NCI-H748 (cell line): ENCODE measurements around the gene FAM72D.
"Not testable (repeated sequence)": the region's sequence is repeated elsewhere in the genome, so short reads cannot be mapped to it uniquely, and the experiment has no call there.

Experiments
- DNase-seq: peaks from one replicate; lab custom pipeline; 2025; ENCODE audit not compliant: unreplicated experiment; lab: John Stamatoyannopoulos, UW

FAM72D gene

DNA sequence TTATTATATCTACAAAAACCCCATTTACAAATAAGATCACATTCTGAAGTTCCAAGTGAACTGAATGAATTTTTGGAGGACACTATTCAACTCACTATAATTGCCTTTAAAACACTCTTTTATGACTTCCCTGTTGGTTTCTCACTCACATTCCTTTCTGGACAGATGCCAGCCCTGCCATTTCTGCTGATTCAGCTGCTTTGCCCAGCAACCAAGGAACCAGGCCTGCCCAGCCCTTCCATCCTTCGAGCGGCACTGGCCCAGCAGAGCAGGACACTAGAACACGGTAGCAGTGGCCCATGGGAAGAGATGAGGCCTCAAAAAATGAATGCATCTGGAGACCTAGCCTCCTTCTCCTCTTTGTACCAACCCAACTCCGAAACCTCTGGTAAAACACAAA, 50.5 kb downstream of the FAM72D start:
- not testable (repeated sequence) for DNase-seq

DNA sequence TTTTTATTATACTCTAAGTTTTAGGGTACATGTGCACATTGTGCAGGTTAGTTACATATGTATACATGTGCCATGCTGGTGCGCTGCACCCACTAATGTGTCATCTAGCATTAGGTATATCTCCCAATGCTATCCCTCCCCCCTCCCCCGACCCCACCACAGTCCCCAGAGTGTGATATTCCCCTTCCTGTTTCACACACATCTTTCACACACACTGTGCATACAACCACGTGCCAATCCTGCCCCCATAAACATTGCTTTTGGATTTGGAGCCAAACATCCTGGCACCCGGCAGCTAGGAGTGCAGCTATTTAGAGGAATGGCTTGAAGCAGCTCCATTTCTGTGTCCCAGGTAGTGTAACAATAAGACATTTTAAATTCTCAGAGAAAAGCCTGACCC, 51.4 kb downstream of the FAM72D start:
- not testable (repeated sequence) for DNase-seq

DNA sequence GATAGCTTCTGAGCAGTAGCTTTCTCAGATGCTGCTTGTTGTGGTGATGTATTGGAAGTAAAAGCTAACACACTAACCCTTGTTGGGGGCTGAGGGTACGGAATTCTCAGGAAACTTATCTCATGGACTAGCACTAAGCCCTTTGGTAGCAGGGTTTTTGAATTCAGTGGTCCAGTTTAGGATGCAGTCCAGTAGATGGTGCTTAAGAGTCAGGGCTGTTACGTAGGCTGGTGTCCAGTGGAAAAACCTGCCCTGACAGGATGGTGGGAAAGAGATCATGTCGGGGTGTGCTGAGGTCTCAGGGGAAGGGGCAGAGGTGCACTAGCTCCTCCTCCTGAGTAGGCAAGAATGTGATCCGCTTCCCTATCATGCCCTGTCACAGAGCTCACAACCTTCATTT, 59.6 kb downstream of the FAM72D start:
- DNase-seq = not testable (repeated sequence)

GRCh38 chr1:145155873-145156272, 60.1 kb downstream of the FAM72D start:
- DNase-seq = not testable (repeated sequence)

DNA sequence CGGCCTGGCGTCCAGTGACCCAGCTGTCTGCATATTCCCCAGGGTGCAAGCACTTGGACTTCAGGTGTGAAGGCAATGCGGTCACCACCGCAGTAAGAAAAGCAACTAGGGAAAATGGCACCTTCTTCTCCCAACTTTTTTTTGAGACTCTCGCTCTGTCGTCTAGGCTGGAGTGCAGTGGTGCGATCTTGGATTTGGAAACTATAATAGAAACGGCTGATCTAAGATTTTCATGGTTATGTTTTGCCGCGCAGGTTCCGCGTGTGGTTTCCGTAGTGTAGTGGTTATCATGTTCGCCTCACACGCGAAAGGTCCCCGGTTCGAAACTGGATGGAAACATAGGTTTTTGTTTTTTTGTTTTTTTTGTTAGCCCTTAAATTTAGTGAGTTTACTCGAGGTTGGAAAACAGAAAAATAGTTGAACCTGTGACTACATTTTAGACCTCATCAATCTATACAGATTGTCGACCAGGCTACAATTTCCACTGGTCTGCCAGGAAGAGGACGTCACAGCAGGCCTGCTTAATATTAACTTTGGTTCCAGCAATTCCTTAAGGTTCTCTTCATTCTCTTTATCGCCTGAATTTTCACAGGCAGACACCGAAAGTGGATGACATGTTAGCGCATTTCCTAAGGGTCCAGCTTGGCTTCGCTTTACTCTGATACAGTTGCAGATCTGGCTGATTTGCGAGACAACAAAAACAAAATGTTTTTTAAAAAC, 61.3 kb downstream of the FAM72D start:
- DNase-seq = not testable (repeated sequence)

DNA sequence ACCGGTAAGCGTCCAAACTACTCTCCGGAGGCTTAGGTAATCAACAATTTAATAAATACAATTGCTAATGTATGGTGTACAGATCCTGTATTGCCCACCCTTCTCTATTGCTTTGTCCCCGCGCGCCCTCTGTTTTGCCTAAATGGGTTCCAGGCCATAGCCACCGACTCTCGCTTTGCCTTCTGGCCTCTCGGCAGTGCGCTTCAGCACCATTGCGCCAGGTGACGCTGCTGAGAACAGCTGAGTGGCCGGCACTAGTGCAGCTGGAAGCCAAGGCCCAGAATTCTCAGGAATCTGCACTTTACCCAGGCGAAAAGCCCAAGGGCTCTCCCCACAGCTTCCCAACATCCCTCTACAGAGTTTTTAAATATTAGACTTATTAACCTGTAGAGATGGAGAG, 61.9 kb downstream of the FAM72D start:
- not testable (repeated sequence) for DNase-seq

DNA sequence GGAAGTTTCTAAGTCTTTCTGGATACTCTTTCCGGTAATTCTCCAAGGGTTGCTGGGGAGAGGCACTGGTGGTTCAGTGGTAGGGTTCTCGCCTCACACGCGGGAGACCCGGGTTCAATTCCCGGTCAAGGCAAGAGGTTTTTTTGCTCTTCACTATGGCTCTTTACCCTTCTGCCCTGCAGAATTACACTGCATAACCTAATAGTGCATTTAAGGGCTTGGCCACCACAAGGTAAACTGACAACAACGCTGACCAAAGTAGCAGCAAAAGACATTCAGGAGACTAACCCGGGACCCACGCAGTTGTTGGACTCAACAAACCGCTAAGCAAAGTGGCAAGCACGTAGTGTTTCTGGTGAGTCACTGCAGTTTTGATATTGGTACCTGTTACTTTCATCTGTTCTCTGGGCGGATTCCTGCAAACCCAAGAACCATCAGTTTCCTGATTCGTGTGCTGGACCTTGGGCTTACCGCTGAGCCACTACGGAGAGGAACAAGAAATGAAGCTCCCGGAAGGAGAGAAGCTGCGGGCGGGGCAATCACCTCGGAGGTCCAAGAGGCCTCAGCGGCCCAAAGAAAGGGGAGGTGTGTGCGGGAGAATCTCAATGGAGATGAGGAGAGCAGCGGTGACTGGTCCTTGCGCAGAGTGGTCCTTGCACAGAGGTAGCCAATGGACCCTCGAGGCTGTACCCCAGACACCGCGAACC, 65.4 kb downstream of the FAM72D start:
- DNase-seq = not testable (repeated sequence)
